ENCODE results near the gene DUSP16. TPM values are rescaled to one million over a fixed set of nuclear protein-coding genes. Genes with fewer than 3 reads are reported as not detected.
A peak's percentile ranks its signal among the peaks of the same experiment; 100 is the strongest.

Gene DUSP16
- total RNA-seq, 4 donors from 2014 or later: 16.2 to 23.2 (median 19.1) TPM

DNA sequence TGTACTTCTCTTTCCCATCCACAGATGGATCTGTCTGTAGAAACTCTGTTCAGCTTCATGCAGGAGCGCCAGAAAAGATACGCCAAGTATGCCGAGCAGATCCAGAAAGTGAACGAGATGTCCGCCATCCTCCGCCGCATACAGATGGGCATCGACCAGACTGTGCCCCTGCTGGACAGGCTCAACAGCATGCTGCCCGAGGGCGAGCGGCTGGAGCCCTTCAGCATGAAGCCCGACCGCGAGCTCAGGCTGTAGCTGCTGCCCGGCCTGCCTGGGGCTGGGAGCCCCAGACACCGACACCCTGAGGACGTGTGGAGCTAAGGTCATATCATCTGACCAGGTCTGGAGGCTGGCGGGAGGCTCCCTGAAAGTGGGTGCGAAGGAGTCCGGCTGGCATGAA, 97.1 kb downstream of the DUSP16 start:
- TF ChIP-seq POLR2A (IDR thresholded peaks at IDR 0.05): no peak
- TF ChIP-seq EP300 (IDR thresholded peaks at IDR 0.05): no peak
- TF ChIP-seq, protein P1, sequence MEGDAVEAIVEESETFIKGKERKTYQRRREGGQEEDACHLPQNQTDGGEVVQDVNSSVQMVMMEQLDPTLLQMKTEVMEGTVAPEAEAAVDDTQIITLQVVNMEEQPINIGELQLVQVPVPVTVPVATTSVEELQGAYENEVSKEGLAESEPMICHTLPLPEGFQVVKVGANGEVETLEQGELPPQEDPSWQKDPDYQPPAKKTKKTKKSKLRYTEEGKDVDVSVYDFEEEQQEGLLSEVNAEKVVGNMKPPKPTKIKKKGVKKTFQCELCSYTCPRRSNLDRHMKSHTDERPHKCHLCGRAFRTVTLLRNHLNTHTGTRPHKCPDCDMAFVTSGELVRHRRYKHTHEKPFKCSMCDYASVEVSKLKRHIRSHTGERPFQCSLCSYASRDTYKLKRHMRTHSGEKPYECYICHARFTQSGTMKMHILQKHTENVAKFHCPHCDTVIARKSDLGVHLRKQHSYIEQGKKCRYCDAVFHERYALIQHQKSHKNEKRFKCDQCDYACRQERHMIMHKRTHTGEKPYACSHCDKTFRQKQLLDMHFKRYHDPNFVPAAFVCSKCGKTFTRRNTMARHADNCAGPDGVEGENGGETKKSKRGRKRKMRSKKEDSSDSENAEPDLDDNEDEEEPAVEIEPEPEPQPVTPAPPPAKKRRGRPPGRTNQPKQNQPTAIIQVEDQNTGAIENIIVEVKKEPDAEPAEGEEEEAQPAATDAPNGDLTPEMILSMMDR (IDR thresholded peaks at IDR 0.05): no peak
- DNase-seq (ENCODE audit: low spot score in 2 of 2): no peak

DNA sequence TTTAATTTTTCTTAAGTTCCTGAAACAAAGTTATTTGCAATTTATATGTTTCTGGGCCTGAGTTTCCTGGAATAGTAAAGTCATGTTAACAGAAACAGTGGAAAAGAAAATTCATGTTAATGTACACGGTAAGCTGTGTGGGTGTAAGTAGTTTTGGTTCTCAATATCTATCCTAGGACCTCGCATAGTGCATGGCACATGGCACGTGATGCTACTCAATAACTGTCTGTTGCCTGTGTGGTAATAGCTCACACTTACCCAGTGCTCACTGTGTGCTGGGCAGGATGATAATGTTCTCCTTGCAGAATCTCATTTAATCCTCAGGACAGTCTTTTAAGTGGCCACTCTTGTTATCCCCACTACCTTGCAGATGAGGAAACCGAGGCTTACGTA, 100.7 kb downstream of the DUSP16 start:
- H3K9me3 ChIP-seq: no peaks in the 10 kb centered on the region
- no peak overlapping the region for H3K27ac ChIP-seq
- 81 to 89% methylated on average over 5 of the region's 5 CpGs for WGBS, 2 donors

More for the DNA sequence above, 97.1 kb downstream of the DUSP16 start:
- Histone ChIP-seq H3K36me3 (peaks cover 0 to 23% (median 0%) of the 10 kb centered on the region in 3 donors), H3K27me3 (no peaks in the 10 kb centered on the region), H3K4me3 (no peak overlapping the region), H3K9me3 (no peaks in the 10 kb centered on the region), H3K4me1 (peaks cover 0 to 18% (median 2%) of the 10 kb centered on the region in 4 donors), H3K27ac (peak overlapping the region in 1 of 4 donors; percentile 27)
- 93 to 98% methylated on average over 20 of the region's 20 CpGs for WGBS, 2 donors

DNA sequence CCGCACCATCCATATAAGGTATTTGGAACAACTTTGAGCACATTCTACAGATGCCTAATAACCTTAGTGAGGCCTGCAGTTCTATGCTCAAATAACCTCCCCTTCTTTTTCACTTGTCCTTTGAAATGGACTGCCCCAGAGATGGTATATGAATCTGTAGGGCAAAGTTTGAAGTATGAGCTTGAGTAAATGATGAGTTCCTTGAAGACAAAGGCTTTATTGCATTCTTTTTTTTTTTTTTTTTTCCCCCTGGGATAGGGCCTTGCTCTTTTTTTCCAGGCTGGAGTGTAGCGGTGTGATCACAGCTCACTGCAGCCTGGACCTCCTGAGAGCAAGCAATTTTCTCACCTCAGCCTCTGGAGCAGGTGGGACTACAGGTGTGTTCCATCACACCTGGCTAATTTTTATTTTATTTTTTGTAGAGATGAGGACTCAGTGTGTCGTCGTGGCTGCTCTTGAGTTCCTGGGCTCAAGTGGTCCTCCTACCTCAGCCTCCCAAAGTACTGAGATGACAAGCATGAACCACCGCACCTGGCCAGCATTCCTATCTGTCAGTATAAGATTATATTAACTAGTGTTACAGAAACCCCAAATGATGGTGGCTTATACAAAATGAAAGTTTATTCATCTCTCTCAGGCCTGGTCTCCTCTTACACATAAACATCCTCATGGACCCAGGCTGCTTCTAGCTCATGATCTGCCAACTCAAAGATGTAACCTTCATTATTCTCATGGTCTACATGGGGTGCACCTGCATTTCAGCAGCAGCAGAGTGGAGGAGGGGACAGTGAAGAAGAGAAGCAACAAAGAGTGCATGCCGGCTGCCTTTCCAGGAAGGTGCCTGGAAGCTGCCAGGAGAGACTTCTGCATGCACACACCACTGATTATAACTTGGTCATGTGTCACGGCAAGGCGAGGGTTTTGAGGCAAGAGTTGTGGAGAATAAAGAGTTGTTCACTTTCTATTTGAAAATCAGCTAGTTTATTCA, 101.4 kb downstream of the DUSP16 start:
- no peak overlapping the region for H3K4me3 ChIP-seq
- DNase-seq (ENCODE audit: low spot score in 2 of 2): no peak
- TF ChIP-seq POLR2A (IDR thresholded peaks at IDR 0.05) (no peak), EP300 (IDR thresholded peaks at IDR 0.05) (no peak)
- TF ChIP-seq, protein P1 (IDR thresholded peaks at IDR 0.05): no peak
- WGBS, 2 donors: 93 to 94% methylated on average over 8 of the region's 8 CpGs
- peaks cover 0 to 7% (median 0%) of the 10 kb centered on the region in 3 donors for H3K36me3 ChIP-seq
- H3K27ac ChIP-seq: no peak overlapping the region
- H3K27me3 ChIP-seq: no peaks in the 10 kb centered on the region
- no peaks in the 10 kb centered on the region for H3K9me3 ChIP-seq
- H3K4me1 ChIP-seq: peaks cover 0 to 7% (median 0%) of the 10 kb centered on the region in 4 donors

More for the DNA sequence above, 100.7 kb downstream of the DUSP16 start:
- no peak for DNase-seq (ENCODE audit: low spot score in 2 of 2)
- no peak for TF ChIP-seq EP300 (IDR thresholded peaks at IDR 0.05)
- TF ChIP-seq, protein P1 (IDR thresholded peaks at IDR 0.05): no peak
- no peak for TF ChIP-seq POLR2A (IDR thresholded peaks at IDR 0.05)
- peaks cover 0 to 7% (median 0%) of the 10 kb centered on the region in 3 donors for H3K36me3 ChIP-seq
- H3K4me1 ChIP-seq: peaks cover 0 to 13% (median 0%) of the 10 kb centered on the region in 4 donors
- no peaks in the 10 kb centered on the region for H3K27me3 ChIP-seq
- no peak overlapping the region for H3K4me3 ChIP-seq

DNA sequence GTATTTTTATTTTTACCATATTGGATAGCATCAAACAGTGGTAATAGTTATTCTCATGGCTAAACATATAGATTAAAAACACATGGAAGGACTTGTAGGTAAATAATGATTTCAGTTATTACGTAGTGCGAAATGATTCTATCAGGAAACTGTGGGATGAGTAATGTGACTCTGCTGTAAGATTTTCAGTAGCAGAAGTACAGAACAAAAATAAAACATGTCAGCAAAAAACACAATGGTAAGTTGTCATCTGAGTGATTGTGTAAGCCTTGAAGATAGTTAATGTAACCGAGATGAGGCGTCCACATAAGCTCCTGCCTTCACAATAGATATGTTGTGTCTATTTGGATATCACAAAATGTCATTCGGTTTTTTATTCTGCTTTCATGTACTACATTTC, 106.0 kb downstream of the DUSP16 start:
- H3K27me3 ChIP-seq: no peaks in the 10 kb centered on the region
- DNase-seq (ENCODE audit: low spot score in 2 of 2): no peak
- 49 to 68% methylated on average over 5 of the region's 5 CpGs for WGBS, 2 donors
- H3K4me1 ChIP-seq: peaks cover 0 to 7% (median 0%) of the 10 kb centered on the region in 4 donors
- H3K9me3 ChIP-seq: no peaks in the 10 kb centered on the region
- no peak overlapping the region for H3K4me3 ChIP-seq
- H3K27ac ChIP-seq: peak overlapping the region in 1 of 4 donors; percentile 1
- no peaks in the 10 kb centered on the region for H3K36me3 ChIP-seq
- TF ChIP-seq, protein P1 (IDR thresholded peaks at IDR 0.05): no peak
- TF ChIP-seq EP300 (IDR thresholded peaks at IDR 0.05) (peak; percentile 19 to 25), POLR2A (IDR thresholded peaks at IDR 0.05) (peak in 1 of 2 donors; percentile 13)

DNA sequence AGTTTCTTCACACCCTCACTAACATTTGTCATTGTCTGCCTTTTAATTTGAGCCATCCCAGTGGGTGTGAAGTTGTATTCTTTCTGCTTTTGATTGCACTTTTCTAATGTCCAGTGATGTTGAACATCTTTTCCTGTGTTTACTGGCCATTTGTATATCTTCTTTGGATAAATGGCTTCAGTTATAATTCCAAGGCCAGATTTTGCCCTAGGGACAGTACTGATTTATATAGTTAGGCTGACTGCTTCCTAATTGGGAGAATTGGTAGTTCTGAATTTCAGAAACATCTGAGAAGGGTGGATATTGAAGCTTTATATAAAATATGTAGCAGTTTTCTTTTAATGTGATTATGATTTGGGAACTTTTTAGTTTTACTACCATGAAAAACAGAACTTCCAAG, 108.3 kb downstream of the DUSP16 start:
- H3K27me3 ChIP-seq: no peaks in the 10 kb centered on the region
- H3K9me3 ChIP-seq: no peaks in the 10 kb centered on the region
- H3K36me3 ChIP-seq: no peaks in the 10 kb centered on the region
- TF ChIP-seq, protein P1 (IDR thresholded peaks at IDR 0.05): no peak
- no peak for TF ChIP-seq EP300 (IDR thresholded peaks at IDR 0.05)
- TF ChIP-seq POLR2A (IDR thresholded peaks at IDR 0.05): no peak
- no peak for DNase-seq (ENCODE audit: low spot score in 2 of 2)
- peaks cover 0 to 17% (median 5%) of the 10 kb centered on the region in 4 donors for H3K4me1 ChIP-seq
- H3K27ac ChIP-seq: no peak overlapping the region
- H3K4me3 ChIP-seq: no peak overlapping the region

Data from tibial nerve (tissue), 4 donors.